Transverse colon (tissue), 4 donors: ENCODE data around the gene IFI27L1. TPM values are rescaled to one million over a fixed set of nuclear protein-coding genes. Genes with fewer than 3 reads are reported as not detected.

Experiments
- DNase-seq: peaks from one replicate; pipeline ENCODE4 v3.0.0-alpha.2; 2019
- H3K27ac ChIP-seq, 4 donors: fragments of 200-600 bp; sonication (generic); 2 replicates each; pipeline ENCODE4 v1.5.1; 2016 to 2018; ENCODE audit warnings: inconsistent platforms in 4 of 4
- H3K27me3 ChIP-seq: fragments of 200-600 bp; sonication (generic); 2 replicates; pipeline ENCODE4 v1.5.1; 2017; ENCODE audit warnings: inconsistent platforms
- H3K36me3 ChIP-seq, 4 donors: fragments of 200-600 bp; sonication (generic); 2 replicates each; pipeline ENCODE4 v1.5.1; 2017 to 2019; ENCODE audit warnings: inconsistent platforms in 4 of 4
- H3K4me1 ChIP-seq, 4 donors: fragments of 200-600 bp; sonication (generic); 2 replicates each; pipeline ENCODE4 v1.5.1; 2017 to 2020; ENCODE audit warnings: inconsistent platforms in 4 of 4
- H3K4me3 ChIP-seq, 4 donors: fragments of 200-600 bp; sonication (generic); 1 replicate in 1 of 4; 2 replicates in 3 of 4; pipeline versions ENCODE4 v1.5.1 to v1.6.1; 2017 to 2019; ENCODE audit warnings: inconsistent platforms in 4 of 4
- H3K9me3 ChIP-seq, 2 donors: fragments of 200-600 bp; sonication (generic); 2 replicates each; pipeline ENCODE4 v1.5.1; 2017 to 2019; ENCODE audit warnings: inconsistent platforms in 2 of 2
- EP300 ChIP-seq: sonication (generic); formaldehyde crosslinking; IDR thresholded peaks from one replicate; pipeline ENCODE4 v1.6.1; 2017; ENCODE audit warnings: antibody characterized with exemption, low read depth
- POLR2A ChIP-seq: fragments of 450-650 bp; IDR thresholded peaks from one replicate; pipeline ENCODE4 v1.6.1; 2016; ENCODE audit warnings: antibody characterized with exemption, mild to moderate bottlenecking, moderate library complexity
- POLR2AphosphoS5 ChIP-seq, 3 donors: sonication (generic); formaldehyde crosslinking; IDR thresholded peaks; one replicate each; pipeline ENCODE4 v1.6.1; 2016; ENCODE audit warnings: antibody characterized with exemption in 3 of 3
- WGBS, 2 donors: methylation state at CpG; one replicate each; pipeline ENCODE4 v1.1.5; 2018; ENCODE audit warnings: low coverage in 1 of 2; 5-methylcytosine and 5-hydroxymethylcytosine counted together
- in situ Hi-C, 4 donors: fragments of 200-750 bp; cut with MboI; loops; one replicate each; pipeline versions ENCODE4 v1.15.0 to v1.15.1; 2017; ENCODE audit warnings: low sequenced_read_pairs in 3 of 4, low pct_ligation_motif_present in 1 of 4, low pct_unique_long_range_greater_than_20kb in 1 of 4
- intact Hi-C: fragments of 100-400 bp; cut with DNase I; formaldehyde crosslinking; loops from one replicate; pipeline ENCODE4 v1.15.1; 2023; ENCODE audit warnings: low total_unique reads
- total RNA-seq, 4 donors: library from RNA; depleted of rRNA; stranded (reverse); fragments of >200 nt; gene quantifications; one replicate each; pipeline ENCODE4 v1.1.0, GENCODE V29; 2016
- TF ChIP-seq, protein P1 (sequence below), 5 experiments: fragments of 200-600 bp in 3 of 5; fragments of 450-650 bp in 2 of 5; sonication (generic) in 3 of 5; IDR thresholded peaks; 1 replicate in 2 of 5; 2 replicates in 3 of 5; pipeline ENCODE4 v1.5.1; 2016 to 2017; ENCODE audit warnings: antibody characterized with exemption in 5 of 5, inconsistent platforms in 3 of 5, mild to moderate bottlenecking in 2 of 5, moderate library complexity in 1 of 5

Gene IFI27L1
- total RNA-seq, 4 donors from 2014 or later = 12.3 to 21.3 (median 17.9) TPM; not detected in 1

DNA sequence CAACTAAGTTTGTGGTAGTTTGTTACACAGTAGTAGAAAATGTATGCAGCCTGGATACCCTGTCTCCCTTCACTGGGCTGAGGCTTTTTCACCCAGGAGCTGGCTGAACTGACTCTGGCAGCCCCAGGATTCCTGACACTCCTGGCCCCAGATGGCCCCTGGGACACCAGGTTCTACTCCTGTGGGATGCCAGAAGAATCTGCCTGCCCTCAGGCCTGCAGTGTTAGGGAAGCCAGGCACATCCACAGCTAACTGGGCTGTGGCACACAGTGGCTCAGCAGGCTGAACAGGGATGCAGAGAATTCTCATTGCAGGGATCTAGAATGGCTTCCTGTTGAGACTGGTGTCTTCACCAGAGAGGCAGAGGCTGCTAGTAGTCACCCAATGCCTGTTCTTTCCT, 38.0 kb downstream of the IFI27L1 start:
- in situ Hi-C loops = no loop called here
- Histone ChIP-seq H3K27ac (no peak overlapping the region), H3K9me3 (peaks cover 0 to 6% of the 10 kb centered on the region in 2 donors), H3K4me1 (peaks cover 3 to 17% (median 11%) of the 10 kb centered on the region in 4 donors), H3K4me3 (no peak overlapping the region), H3K27me3 (no peaks in the 10 kb centered on the region), H3K36me3 (no peaks in the 10 kb centered on the region)
- TF ChIP-seq EP300 = no peak
- TF ChIP-seq POLR2AphosphoS5 (IDR thresholded peaks at IDR 0.05) = no peak
- TF ChIP-seq, protein P1, sequence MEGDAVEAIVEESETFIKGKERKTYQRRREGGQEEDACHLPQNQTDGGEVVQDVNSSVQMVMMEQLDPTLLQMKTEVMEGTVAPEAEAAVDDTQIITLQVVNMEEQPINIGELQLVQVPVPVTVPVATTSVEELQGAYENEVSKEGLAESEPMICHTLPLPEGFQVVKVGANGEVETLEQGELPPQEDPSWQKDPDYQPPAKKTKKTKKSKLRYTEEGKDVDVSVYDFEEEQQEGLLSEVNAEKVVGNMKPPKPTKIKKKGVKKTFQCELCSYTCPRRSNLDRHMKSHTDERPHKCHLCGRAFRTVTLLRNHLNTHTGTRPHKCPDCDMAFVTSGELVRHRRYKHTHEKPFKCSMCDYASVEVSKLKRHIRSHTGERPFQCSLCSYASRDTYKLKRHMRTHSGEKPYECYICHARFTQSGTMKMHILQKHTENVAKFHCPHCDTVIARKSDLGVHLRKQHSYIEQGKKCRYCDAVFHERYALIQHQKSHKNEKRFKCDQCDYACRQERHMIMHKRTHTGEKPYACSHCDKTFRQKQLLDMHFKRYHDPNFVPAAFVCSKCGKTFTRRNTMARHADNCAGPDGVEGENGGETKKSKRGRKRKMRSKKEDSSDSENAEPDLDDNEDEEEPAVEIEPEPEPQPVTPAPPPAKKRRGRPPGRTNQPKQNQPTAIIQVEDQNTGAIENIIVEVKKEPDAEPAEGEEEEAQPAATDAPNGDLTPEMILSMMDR (IDR thresholded peaks at IDR 0.05) = no peak
- no peak for TF ChIP-seq POLR2A
- intact Hi-C loops = no loop called here
- DNase-seq = no peak

DNA sequence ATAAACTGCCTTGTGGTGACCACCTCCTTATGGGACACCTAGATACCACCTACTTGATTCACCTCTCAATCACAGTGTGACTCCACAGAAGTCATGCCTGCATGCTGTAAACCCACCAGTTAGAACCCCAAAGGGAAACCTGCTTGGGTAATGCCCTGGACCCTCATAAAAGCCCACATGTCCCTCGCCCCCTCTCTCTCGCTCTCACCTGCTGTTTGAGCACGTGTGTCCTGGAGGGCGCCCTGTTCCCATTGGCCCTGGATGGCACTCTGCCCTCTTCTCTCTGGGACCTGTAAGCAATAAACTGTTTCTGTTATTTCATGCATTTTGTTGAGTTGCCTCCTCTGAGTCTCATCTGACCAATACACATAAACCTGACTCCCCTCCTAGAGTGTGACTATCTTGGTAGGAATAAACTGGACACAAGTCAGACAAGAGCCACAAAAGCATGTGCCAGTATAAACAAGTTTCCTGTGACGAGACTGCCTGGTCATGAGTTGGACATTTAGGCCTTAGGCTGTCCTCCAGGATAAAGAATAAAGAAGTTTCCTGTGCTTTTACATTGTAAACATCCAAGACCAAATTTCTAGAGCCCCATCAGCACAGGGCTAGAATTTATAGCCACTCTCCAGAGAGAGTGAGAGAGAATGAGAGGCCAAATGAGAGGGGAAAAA, 39.7 kb downstream of the IFI27L1 start:
- intact Hi-C loops = no loop called here
- H3K9me3 ChIP-seq = peaks cover 0 to 6% of the 10 kb centered on the region in 2 donors
- DNase-seq = no peak
- no peaks in the 10 kb centered on the region for H3K27me3 ChIP-seq
- H3K4me3 ChIP-seq = no peak overlapping the region
- TF ChIP-seq, protein P1 (IDR thresholded peaks at IDR 0.05) = no peak
- TF ChIP-seq EP300 = no peak
- in situ Hi-C loops = no loop called here
- H3K36me3 ChIP-seq = no peaks in the 10 kb centered on the region
- no peaks in the 10 kb centered on the region for H3K4me1 ChIP-seq
- H3K27ac ChIP-seq = no peak overlapping the region
- WGBS, 2 donors = 82% methylated on average over 5 of the region's 5 CpGs; no CpG with 5 or more reads in 1 of the 2 donors

- Histone ChIP-seq H3K27me3 (no peaks in the 10 kb centered on the region), H3K27ac (no peak overlapping the region), H3K4me1 (no peaks in the 10 kb centered on the region), H3K36me3 (no peaks in the 10 kb centered on the region), H3K9me3 (peaks cover 0 to 6% of the 10 kb centered on the region in 2 donors), H3K4me3 (no peak overlapping the region)
- DNase-seq = no peak
- no peak for TF ChIP-seq POLR2AphosphoS5 (IDR thresholded peaks at IDR 0.05)
- TF ChIP-seq, protein P1 (IDR thresholded peaks at IDR 0.05) = no peak
- no peak for TF ChIP-seq EP300
- no peak for TF ChIP-seq POLR2A
- in situ Hi-C loops = no loop called here
- 53% methylated on average over 3 of the region's 3 CpGs; no CpG with 5 or more reads in 1 of the 2 donors for WGBS, 2 donors
- intact Hi-C loops = no loop called here
Measured at GRCh38 chr14:94121485-94121884, 40.4 kb downstream of the IFI27L1 start.

GRCh38 chr14:94122438-94122837, 41.3 kb downstream of the IFI27L1 start:
- no peak for DNase-seq
- Histone ChIP-seq H3K27me3 (no peaks in the 10 kb centered on the region), H3K27ac (no peak overlapping the region), H3K4me3 (no peak overlapping the region), H3K9me3 (peaks cover 0 to 6% of the 10 kb centered on the region in 2 donors), H3K36me3 (no peaks in the 10 kb centered on the region), H3K4me1 (no peaks in the 10 kb centered on the region)
- 0 to 90% methylated on average over 1 to 3 of the region's 3 CpGs for WGBS, 2 donors
- TF ChIP-seq POLR2A (no peak), EP300 (no peak), POLR2AphosphoS5 (IDR thresholded peaks at IDR 0.05) (no peak)
- TF ChIP-seq, protein P1 (IDR thresholded peaks at IDR 0.05) = no peak
- intact Hi-C loops = no loop called here
- in situ Hi-C loops = no loop called here
